NCI-H187 treated with DMSO at 0.1 percent for 48 hours (cell line): ENCODE data around the gene FILIP1.
"Not testable (repeated sequence)": the region's sequence is repeated elsewhere in the genome, so short reads cannot be mapped to it uniquely, and the experiment has no call there.

Experiments used
- DNase-seq: peaks from one replicate; lab custom pipeline; 2025; lab: John Stamatoyannopoulos, UW

FILIP1 gene

GRCh38 chr6:75421316-75422023 is 72.1 kb downstream of the FILIP1 start:
- DNase-seq: no peak

GRCh38 chr6:75419980-75420379 is 73.6 kb downstream of the FILIP1 start:
- DNase-seq: no peak

- no peak for DNase-seq
These were observed 74.2 kb downstream of the FILIP1 start for GRCh38 chr6:75419416-75419815.

GRCh38 chr6:75418233-75418632 is 75.4 kb downstream of the FILIP1 start:
- no peak for DNase-seq

- DNase-seq: no peak
These were observed 77.2 kb downstream of the FILIP1 start for GRCh38 chr6:75416443-75416842.

GRCh38 chr6:75415804-75416203 is 77.8 kb downstream of the FILIP1 start:
- no peak for DNase-seq

GRCh38 chr6:75414445-75415021 is 79.1 kb downstream of the FILIP1 start:
- no peak for DNase-seq

- DNase-seq: no peak
These were observed 80.5 kb downstream of the FILIP1 start for GRCh38 chr6:75412969-75413662.

GRCh38 chr6:75410564-75410963 is 83.0 kb downstream of the FILIP1 start:
- DNase-seq: not testable (repeated sequence)

- no peak for DNase-seq
These were observed 83.7 kb downstream of the FILIP1 start for GRCh38 chr6:75409928-75410327.

GRCh38 chr6:75409286-75409685 is 84.3 kb downstream of the FILIP1 start:
- no peak for DNase-seq

- no peak for DNase-seq
These were observed 90.0 kb downstream of the FILIP1 start for GRCh38 chr6:75403563-75404080.

- DNase-seq: no peak
These were observed 91.3 kb downstream of the FILIP1 start for GRCh38 chr6:75402296-75402695.

- no peak for DNase-seq
These were observed 95.7 kb downstream of the FILIP1 start for GRCh38 chr6:75397656-75398465.

GRCh38 chr6:75397171-75397570 is 96.4 kb downstream of the FILIP1 start:
- no peak for DNase-seq

- no peak for DNase-seq
These were observed 97.4 kb downstream of the FILIP1 start for GRCh38 chr6:75396005-75396800.

GRCh38 chr6:75393806-75394205 is 99.8 kb downstream of the FILIP1 start:
- no peak for DNase-seq

GRCh38 chr6:75391276-75391675 is 102.3 kb downstream of the FILIP1 start:
- no peak for DNase-seq

GRCh38 chr6:75386050-75386770 is 107.4 kb downstream of the FILIP1 start:
- DNase-seq: no peak

- no peak for DNase-seq
These were observed 109.5 kb downstream of the FILIP1 start for GRCh38 chr6:75384116-75384515.

- DNase-seq: no peak
These were observed 111.0 kb downstream of the FILIP1 start for GRCh38 chr6:75382634-75382900.
